HL-60 (cell line): ENCODE results near the gene TTLL3.

Source experiments
- CTCF ChIP-seq: IDR thresholded peaks from one replicate; pipeline ENCODE4 v1.5.1; 2011; ENCODE audit warnings: low read length, control low read depth, inconsistent platforms; ENCODE audit not compliant: insufficient read depth
- GABPA ChIP-seq: IDR thresholded peaks from 2 replicates; pipeline ENCODE4 v1.6.1; 2012; ENCODE audit warnings: low read depth
- POLR2AphosphoS5 ChIP-seq: IDR thresholded peaks from 2 replicates; pipeline ENCODE4 v1.6.1; 2012; ENCODE audit warnings: low read depth
- REST ChIP-seq: IDR thresholded peaks from 2 replicates; pipeline ENCODE4 v1.6.1; 2012; ENCODE audit warnings: low read depth; ENCODE audit not compliant: insufficient replicate concordance

- TF ChIP-seq CTCF: no peak
- TF ChIP-seq POLR2AphosphoS5: no peak
- no peak for TF ChIP-seq GABPA
- no peak for TF ChIP-seq REST
These were observed 41.0 kb upstream of the TTLL3 start for GRCh38 chr3:9769012-9769411.
